IMR-90 (cell line): Measurements from ENCODE around the gene DEFB108B. TPM values are rescaled to one million over a fixed set of nuclear protein-coding genes. Genes with fewer than 3 reads are reported as not detected.
"Not testable (repeated sequence)": the region's sequence is repeated elsewhere in the genome, so short reads cannot be mapped to it uniquely, and the experiment has no call there.

Experiments used
- ATAC-seq: fragments of 200-7000 bp; cut with Tn5 transposase; 2 replicates; pipeline ENCODE4 v1.9.1; 2020; ENCODE audit warnings: low read depth, mild to moderate bottlenecking, moderate library complexity
- BruUV-seq: library from RNA; stranded (reverse); fragments of 400-500 nt; replicated peaks from 2 replicates; lab custom pipeline; 2021; lab: Mats Ljungman, UMichigan
- CTCF ChIA-PET: fragments of 300-600 bp; formaldehyde crosslinking; extraction: SDS; loops from one replicate; lab custom pipeline; 2021; ENCODE audit warnings: antibody characterized with exemption; lab: Yijun Ruan, JAX
- POLR2A ChIA-PET: fragments of 300-600 bp; sonication (Branson Sonifier 250); formaldehyde crosslinking; loops from one replicate; lab custom pipeline; 2022; ENCODE audit warnings: antibody characterized with exemption; ENCODE audit not compliant: unreplicated experiment; lab: Charles Lee
- DNase-seq: peaks from one replicate; pipeline ENCODE4 v3.0.0; 2013
- H2AFZ ChIP-seq: replicated peaks from 2 replicates; pipeline ENCODE3; 2013; ENCODE audit warnings: low read length, mild to moderate bottlenecking; ENCODE audit not compliant: poor library complexity
- H2AK5ac ChIP-seq: 2 replicates; pipeline ENCODE4 v1.6.1; 2013; ENCODE audit warnings: low read depth, low read length, inconsistent platforms
- H2AK9ac ChIP-seq: replicated peaks from 2 replicates; pipeline ENCODE3; 2013; ENCODE audit warnings: mild to moderate bottlenecking, low read depth, low read length, moderate library complexity; ENCODE audit not compliant: poor library complexity
- H2BK120ac ChIP-seq: 2 replicates; pipeline ENCODE4 v1.6.1; 2013; ENCODE audit warnings: low read depth, low read length, inconsistent platforms
- H2BK15ac ChIP-seq: 3 replicates; pipeline ENCODE4 v1.6.1; 2013; ENCODE audit warnings: low read depth, low read length, inconsistent platforms
- H2BK20ac ChIP-seq: 2 replicates; pipeline ENCODE4 v1.6.1; 2013; ENCODE audit warnings: low read depth, mild to moderate bottlenecking, inconsistent platforms, low read length, moderate library complexity
- H2BK5ac ChIP-seq: 2 replicates; pipeline ENCODE4 v1.6.1; 2013; ENCODE audit warnings: mild to moderate bottlenecking, low read depth, low read length, inconsistent platforms; ENCODE audit not compliant: poor library complexity, severe bottlenecking
- H3K14ac ChIP-seq: replicated peaks from 2 replicates; pipeline ENCODE4 v1.6.1; 2013; ENCODE audit warnings: low read depth, low read length, inconsistent platforms
- H3K18ac ChIP-seq: 2 replicates; pipeline ENCODE4 v1.6.1; 2013; ENCODE audit warnings: low read depth, low read length, control low read depth
- H3K23ac ChIP-seq: 2 replicates; pipeline ENCODE4 v1.6.1; 2013; ENCODE audit warnings: low read depth, low read length, inconsistent platforms
- H3K27ac ChIP-seq: 2 replicates; pipeline ENCODE4 v1.5.1; 2013; ENCODE audit warnings: mild to moderate bottlenecking, control low read depth, low read length; ENCODE audit not compliant: insufficient read depth
- H3K27me3 ChIP-seq: 2 replicates; pipeline ENCODE4 v1.6.1; 2013; ENCODE audit warnings: low read length; ENCODE audit not compliant: control insufficient read depth, insufficient read depth
- H3K36me3 ChIP-seq: 2 replicates; pipeline ENCODE4 v1.6.1; 2013; ENCODE audit warnings: low read length, mixed read lengths; ENCODE audit not compliant: control insufficient read depth, insufficient read depth
- H3K4ac ChIP-seq: 2 replicates; pipeline ENCODE4 v1.6.1; 2013; ENCODE audit warnings: low read depth, low read length, inconsistent platforms
- H3K4me1 ChIP-seq: 2 replicates; pipeline ENCODE4 v1.6.1; 2013; ENCODE audit warnings: low read length, mixed read lengths; ENCODE audit not compliant: control insufficient read depth, insufficient read depth
- H3K4me2 ChIP-seq: 2 replicates; pipeline ENCODE4 v1.6.1; 2013; ENCODE audit warnings: low read depth, mild to moderate bottlenecking, control low read depth, low read length, moderate library complexity
- H3K4me3 ChIP-seq: 2 replicates; pipeline ENCODE4 v1.5.1; 2013; ENCODE audit warnings: low read depth, mild to moderate bottlenecking, control low read depth, low read length, moderate library complexity; ENCODE audit not compliant: insufficient read depth
- H3K56ac ChIP-seq: 2 replicates; pipeline ENCODE4 v1.6.1; 2013; ENCODE audit warnings: low read length, inconsistent platforms; ENCODE audit not compliant: insufficient read depth; ENCODE audit errors: extremely low read depth
- H3K79me1 ChIP-seq, 2 experiments: 2 replicates each; pipeline ENCODE4 v1.6.1; 2013; ENCODE audit warnings: low read length in 2 of 2, inconsistent platforms in 1 of 2, low read depth in 1 of 2
- H3K9ac ChIP-seq: 2 replicates; pipeline ENCODE4 v1.6.1; 2013; ENCODE audit warnings: low read depth, low read length, control low read depth
- H3K9me1 ChIP-seq: 2 replicates; pipeline ENCODE4 v1.6.1; 2013; ENCODE audit warnings: low read length, inconsistent platforms; ENCODE audit not compliant: insufficient read depth
- H3K9me3 ChIP-seq: 2 replicates; pipeline ENCODE4 v1.6.1; 2013; ENCODE audit warnings: low read length; ENCODE audit not compliant: control insufficient read depth, insufficient read depth
- H4K20me1 ChIP-seq: 2 replicates; pipeline ENCODE4 v1.6.1; 2013; ENCODE audit warnings: low read length, inconsistent platforms; ENCODE audit not compliant: insufficient read depth
- H4K5ac ChIP-seq: 2 replicates; pipeline ENCODE4 v1.6.1; 2013; ENCODE audit warnings: mild to moderate bottlenecking, low read depth, low read length, control low read depth
- H4K8ac ChIP-seq, 2 experiments: 2 replicates each; pipeline ENCODE4 v1.6.1; 2013; ENCODE audit warnings: low read depth in 2 of 2, low read length in 2 of 2, control low read depth in 1 of 2, inconsistent platforms in 1 of 2
- H4K91ac ChIP-seq: 2 replicates; pipeline ENCODE4 v1.6.1; 2013; ENCODE audit warnings: low read depth, low read length, inconsistent platforms; ENCODE audit not compliant: insufficient read depth
- RAD21 ChIP-seq: IDR thresholded peaks from 2 replicates; pipeline ENCODE4 v1.6.1; 2012; ENCODE audit warnings: low read length, improper control_type of control experiment
- SMC3 ChIP-seq: fragments of 150-350 bp; IDR thresholded peaks from 2 replicates; pipeline ENCODE4 v1.6.1; 2016; ENCODE audit warnings: low read depth, mild to moderate bottlenecking, antibody characterized with exemption, low read length, moderate library complexity
- WGBS, 2 experiments: methylation state at CpG; one replicate each; pipeline versions ENCODE4 v1.1.5 to v1.1.7; 2013; ENCODE audit warnings: missing lambda C conversion rate in 2 of 2; ENCODE audit not compliant: insufficient read length in 1 of 2; ENCODE audit errors: extremely low coverage in 2 of 2; 5-methylcytosine and 5-hydroxymethylcytosine counted together
- dilution Hi-C: fragments of 300-500 bp; cut with HindIII; formaldehyde crosslinking; loops from one replicate; pipeline ENCODE4 v1.14.3; 2018; ENCODE audit warnings: low sequenced_read_pairs; ENCODE audit not compliant: unreplicated experiment
- in situ Hi-C: fragments of 300-500 bp; cut with MboI; formaldehyde crosslinking; loops from 3 replicates; pipeline ENCODE4 v1.14.3; 2019; ENCODE audit warnings: low sequenced_read_pairs, inconsistent platforms, mixed read lengths
- intact Hi-C: fragments of 100-400 bp; cut with micrococcal nuclease; formaldehyde crosslinking; loops from 2 replicates; pipeline ENCODE4 v1.10.0; 2022
- polyA plus RNA-seq, 3 experiments: library from polyadenylated mRNA; depleted of rRNA; stranded (reverse); fragments of >200 nt; gene quantifications; 2 replicates each; pipeline ENCODE4 v1.2.3, GENCODE V29; 2012; ENCODE audit warnings: low replicate concordance in 1 of 3
- total RNA-seq: library from RNA; depleted of rRNA; stranded (reverse); fragments of >200 nt; gene quantifications from 2 replicates; pipeline ENCODE4 v1.2.3, GENCODE V29; 2012
- TF ChIP-seq, protein P1 (sequence below): conservative IDR thresholded peaks from 2 replicates; pipeline ENCODE4 v1.5.1; 2012; ENCODE audit warnings: mild to moderate bottlenecking, low read depth, low read length, improper control_type of control experiment

The DEFB108B gene
- total and polyA plus RNA-seq, 2 of the 4 experiments (the other 2 are of a cell fraction): not detected

DNA sequence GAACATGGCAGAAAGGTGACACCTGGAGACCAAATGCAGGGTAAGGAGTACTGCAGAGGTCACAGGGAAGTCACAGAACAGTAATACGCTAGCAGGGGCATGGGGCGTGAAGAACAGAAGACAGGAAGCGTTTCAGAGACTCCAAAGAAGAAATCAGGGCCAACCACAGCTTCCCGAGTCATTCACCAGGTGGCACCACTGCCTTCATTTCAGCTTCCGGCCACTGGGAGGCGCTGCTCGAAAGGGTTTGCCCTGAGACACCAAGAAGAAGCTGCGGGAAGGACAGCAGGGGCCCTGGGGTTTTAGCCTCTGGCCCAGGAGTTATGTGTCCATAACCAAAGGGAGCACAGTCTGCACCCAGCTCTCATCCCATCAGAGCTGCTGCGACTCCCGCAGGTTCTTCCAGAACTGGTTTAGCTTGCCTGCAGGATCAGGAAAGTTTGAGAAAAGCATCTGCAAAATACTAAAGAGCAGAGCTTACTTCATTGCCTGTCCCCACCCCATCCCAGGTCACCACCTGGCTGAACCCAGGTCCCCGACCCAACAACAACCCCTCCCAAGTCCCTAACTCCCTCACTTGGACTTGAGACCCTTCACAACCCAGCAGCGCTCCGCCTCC is 32.6 kb upstream of the DEFB108B start:
- H3K56ac ChIP-seq, H2AK9ac ChIP-seq, H2BK120ac ChIP-seq, POLR2A ChIA-PET, H3K4ac ChIP-seq, H3K9me1 ChIP-seq, H2AFZ ChIP-seq, H3K4me3 ChIP-seq, H3K14ac ChIP-seq, H4K8ac ChIP-seq, H4K5ac ChIP-seq, H2BK5ac ChIP-seq, H3K36me3 ChIP-seq, H3K4me2 ChIP-seq, H3K18ac ChIP-seq, ATAC-seq, H3K27ac ChIP-seq, dilution Hi-C loops, in situ Hi-C loops, H2BK15ac ChIP-seq, H3K9ac ChIP-seq, H3K79me1 ChIP-seq, H2BK20ac ChIP-seq, H4K91ac ChIP-seq, H2AK5ac ChIP-seq, H3K27me3 ChIP-seq, H3K4me1 ChIP-seq, H3K23ac ChIP-seq, H3K9me3 ChIP-seq, H4K20me1 ChIP-seq, intact Hi-C loops: not testable (repeated sequence)
- CTCF ChIA-PET: interaction anchor here (0.6 kb wide), 1 partner anchor 154 kb away, joined by 4 read pairs; no protein-coding TSS in a partner anchor
- BruUV-seq: TSS peak; percentile 33
- WGBS, 2 experiments: 45% methylated on average over 2 of the region's 13 CpGs; no CpG with 5 or more reads in 1 of the 2 experiments
- DNase-seq: peak; percentile 56
- TF ChIP-seq RAD21: peak; percentile 55
- TF ChIP-seq, protein P1, sequence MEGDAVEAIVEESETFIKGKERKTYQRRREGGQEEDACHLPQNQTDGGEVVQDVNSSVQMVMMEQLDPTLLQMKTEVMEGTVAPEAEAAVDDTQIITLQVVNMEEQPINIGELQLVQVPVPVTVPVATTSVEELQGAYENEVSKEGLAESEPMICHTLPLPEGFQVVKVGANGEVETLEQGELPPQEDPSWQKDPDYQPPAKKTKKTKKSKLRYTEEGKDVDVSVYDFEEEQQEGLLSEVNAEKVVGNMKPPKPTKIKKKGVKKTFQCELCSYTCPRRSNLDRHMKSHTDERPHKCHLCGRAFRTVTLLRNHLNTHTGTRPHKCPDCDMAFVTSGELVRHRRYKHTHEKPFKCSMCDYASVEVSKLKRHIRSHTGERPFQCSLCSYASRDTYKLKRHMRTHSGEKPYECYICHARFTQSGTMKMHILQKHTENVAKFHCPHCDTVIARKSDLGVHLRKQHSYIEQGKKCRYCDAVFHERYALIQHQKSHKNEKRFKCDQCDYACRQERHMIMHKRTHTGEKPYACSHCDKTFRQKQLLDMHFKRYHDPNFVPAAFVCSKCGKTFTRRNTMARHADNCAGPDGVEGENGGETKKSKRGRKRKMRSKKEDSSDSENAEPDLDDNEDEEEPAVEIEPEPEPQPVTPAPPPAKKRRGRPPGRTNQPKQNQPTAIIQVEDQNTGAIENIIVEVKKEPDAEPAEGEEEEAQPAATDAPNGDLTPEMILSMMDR: peak; percentile 80
- peak; percentile 49 for TF ChIP-seq SMC3

DNA sequence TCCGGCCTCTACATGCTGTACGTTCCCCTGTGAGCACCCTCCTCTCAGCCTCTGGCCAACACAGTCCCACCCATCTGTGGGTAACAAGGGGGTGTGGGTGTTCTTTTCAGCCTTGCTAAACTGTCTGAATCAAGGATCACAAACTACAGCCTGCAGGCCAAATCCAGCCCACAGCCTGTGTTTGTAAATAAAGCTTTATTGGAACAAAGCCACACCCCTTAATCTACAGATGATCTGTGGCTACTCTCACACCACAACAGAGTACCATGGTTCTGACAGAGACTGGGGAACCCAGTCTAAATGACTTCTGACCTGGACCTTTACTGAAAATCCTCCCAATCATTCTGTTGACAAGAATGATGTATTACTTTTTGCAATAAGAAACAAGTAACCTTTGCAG is 32.0 kb upstream of the DEFB108B start:
- H2BK15ac ChIP-seq, H3K4me1 ChIP-seq, H2BK120ac ChIP-seq: not testable (repeated sequence)

More for the DNA sequence above, 32.0 kb upstream of the DEFB108B start:
- POLR2A ChIA-PET, H3K14ac ChIP-seq, ATAC-seq, intact Hi-C loops, H4K91ac ChIP-seq, H2AK5ac ChIP-seq, BruUV-seq, H3K9me3 ChIP-seq, H3K36me3 ChIP-seq, H3K56ac ChIP-seq, H3K9ac ChIP-seq, H2BK20ac ChIP-seq, H2AFZ ChIP-seq, H3K27ac ChIP-seq, H3K9me1 ChIP-seq, in situ Hi-C loops, DNase-seq, H2BK5ac ChIP-seq, H3K4ac ChIP-seq, H3K79me1 ChIP-seq, H4K20me1 ChIP-seq, H3K27me3 ChIP-seq, dilution Hi-C loops, H3K18ac ChIP-seq, H3K4me2 ChIP-seq, H4K8ac ChIP-seq, H2AK9ac ChIP-seq, H4K5ac ChIP-seq, H3K4me3 ChIP-seq, H3K23ac ChIP-seq: not testable (repeated sequence)
- CTCF ChIA-PET: interaction anchor here (1.3 kb wide), 1 partner anchor 630 kb away, joined by 3 read pairs; no protein-coding TSS in a partner anchor
- no CpG with 5 or more reads among the region's 2 CpGs for WGBS, 2 experiments
